Prostate gland (tissue), 2 donors: Measurements from ENCODE around the gene FMN1.

Experiments
- CTCF ChIP-seq, 4 experiments: fragments of 200-600 bp in 2 of 4; fragments of 450-650 bp in 2 of 4; sonication (generic) in 2 of 4; IDR thresholded peaks; 1 replicate in 3 of 4; 2 replicates in 1 of 4; pipeline ENCODE4 v1.5.1; 2016 to 2019; ENCODE audit warnings: antibody characterized with exemption in 4 of 4, mild to moderate bottlenecking in 2 of 4, moderate library complexity in 2 of 4
- POLR2AphosphoS5 ChIP-seq: sonication (generic); formaldehyde crosslinking; IDR thresholded peaks from one replicate; pipeline ENCODE4 v1.6.1; 2017; ENCODE audit warnings: antibody characterized with exemption

- TF ChIP-seq CTCF (IDR thresholded peaks at IDR 0.05) (no peak), POLR2AphosphoS5 (no peak)
Observed at GRCh38 chr15:32909431-32909830, 285.1 kb downstream of the FMN1 start.
